Measurements from ENCODE around the gene TTC12.

Gene TTC12

GRCh38 chr11:113408206-113408605 lies 93.8 kb downstream of the TTC12 start:
- no peak for DNase-seq

GRCh38 chr11:113408887-113409286 lies 94.5 kb downstream of the TTC12 start:
- DNase-seq, result no peak

GRCh38 chr11:113409526-113409925 lies 95.1 kb downstream of the TTC12 start:
- no peak for DNase-seq

GRCh38 chr11:113410414-113411135 lies 96.2 kb downstream of the TTC12 start:
- no peak for DNase-seq

GRCh38 chr11:113411536-113411935 lies 97.2 kb downstream of the TTC12 start:
- no peak for DNase-seq

- no peak for DNase-seq
These were observed 98.3 kb downstream of the TTC12 start for GRCh38 chr11:113412675-113413074.

- no peak for DNase-seq
These were observed 101.0 kb downstream of the TTC12 start for GRCh38 chr11:113415343-113415742.
